ENCODE results near the gene MDH1. TPM values are rescaled to one million over a fixed set of nuclear protein-coding genes. Genes with fewer than 3 reads are reported as not detected.
"Not testable (repeated sequence)": the region's sequence is repeated elsewhere in the genome, so short reads cannot be mapped to it uniquely, and the experiment has no call there.

Gene MDH1
- polyA plus RNA-seq, 3 donors = 457 to 500 (median 478) TPM

DNA sequence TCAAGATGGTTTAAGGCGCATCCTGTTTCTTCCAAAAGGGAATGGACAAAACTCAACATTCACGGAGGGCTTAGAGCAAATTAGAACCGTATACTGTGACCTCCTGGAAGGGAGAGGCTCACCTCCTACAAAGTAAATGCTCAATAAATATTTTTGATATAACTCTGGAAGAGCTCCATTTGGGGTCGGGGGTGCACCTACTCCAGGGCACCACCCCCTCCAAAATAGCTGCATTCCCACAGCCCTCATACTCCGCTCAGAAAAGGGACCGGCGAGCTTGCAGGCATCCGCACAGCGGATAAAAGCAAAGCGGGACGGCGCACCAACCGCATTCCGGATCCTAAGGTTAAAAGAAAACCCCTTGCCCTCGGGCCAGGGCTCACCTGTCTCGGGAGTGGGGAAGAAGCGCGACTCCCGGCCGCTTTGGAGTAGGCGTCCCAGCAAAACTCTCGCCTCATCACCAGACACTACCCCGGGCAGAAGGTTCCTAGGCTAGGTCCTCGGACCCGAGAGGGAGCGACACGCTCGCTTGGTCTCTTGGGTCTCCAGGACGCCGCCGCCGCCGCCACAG, 864 bp upstream of the MDH1 start:
- peak in 2 of 3 donors; percentile 0 to 6 for DNase-seq (ENCODE audit: low read depth in 3 of 3, low spot score in 2 of 3)

DNA sequence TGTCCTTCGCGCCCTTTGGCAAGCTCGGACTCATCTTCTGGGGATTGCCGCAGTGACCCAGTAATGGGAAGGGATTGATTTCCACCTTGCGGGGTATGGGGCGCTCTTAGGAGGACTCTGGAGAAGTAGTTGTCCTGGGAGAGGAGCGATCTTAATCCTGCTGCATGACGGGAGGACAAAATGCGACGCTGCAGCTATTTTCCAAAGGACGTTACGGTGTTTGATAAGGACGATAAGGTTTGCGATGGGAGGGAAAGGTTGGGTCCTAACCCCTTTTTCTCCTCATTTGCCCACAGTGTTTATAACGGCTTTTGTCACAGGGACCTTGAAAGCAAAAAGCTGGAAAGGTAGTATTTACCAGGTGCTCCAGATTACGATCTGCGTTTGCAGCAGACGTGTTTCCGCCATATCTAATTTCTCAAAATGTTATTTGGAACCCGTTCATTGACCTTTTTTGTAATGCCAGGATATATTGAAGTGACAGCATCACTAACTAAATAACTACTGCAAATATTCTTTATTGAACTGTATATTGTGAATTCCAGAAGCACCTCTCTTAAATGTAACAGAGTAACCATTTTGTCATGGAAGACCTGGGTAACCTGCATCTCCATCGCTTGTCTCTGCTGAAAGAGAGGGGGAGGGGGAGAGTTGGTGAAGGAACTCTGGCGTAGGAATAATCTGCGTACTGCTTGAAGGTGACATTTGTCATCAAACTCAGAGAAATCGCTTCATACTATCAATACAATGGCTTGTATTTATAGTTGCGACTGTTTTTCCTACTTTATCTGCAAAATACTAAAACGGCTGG, 590 bp downstream of the MDH1 start:
- peak; percentile 2 to 8 (median 6) for DNase-seq (ENCODE audit: low read depth in 3 of 3, low spot score in 2 of 3)

DNA sequence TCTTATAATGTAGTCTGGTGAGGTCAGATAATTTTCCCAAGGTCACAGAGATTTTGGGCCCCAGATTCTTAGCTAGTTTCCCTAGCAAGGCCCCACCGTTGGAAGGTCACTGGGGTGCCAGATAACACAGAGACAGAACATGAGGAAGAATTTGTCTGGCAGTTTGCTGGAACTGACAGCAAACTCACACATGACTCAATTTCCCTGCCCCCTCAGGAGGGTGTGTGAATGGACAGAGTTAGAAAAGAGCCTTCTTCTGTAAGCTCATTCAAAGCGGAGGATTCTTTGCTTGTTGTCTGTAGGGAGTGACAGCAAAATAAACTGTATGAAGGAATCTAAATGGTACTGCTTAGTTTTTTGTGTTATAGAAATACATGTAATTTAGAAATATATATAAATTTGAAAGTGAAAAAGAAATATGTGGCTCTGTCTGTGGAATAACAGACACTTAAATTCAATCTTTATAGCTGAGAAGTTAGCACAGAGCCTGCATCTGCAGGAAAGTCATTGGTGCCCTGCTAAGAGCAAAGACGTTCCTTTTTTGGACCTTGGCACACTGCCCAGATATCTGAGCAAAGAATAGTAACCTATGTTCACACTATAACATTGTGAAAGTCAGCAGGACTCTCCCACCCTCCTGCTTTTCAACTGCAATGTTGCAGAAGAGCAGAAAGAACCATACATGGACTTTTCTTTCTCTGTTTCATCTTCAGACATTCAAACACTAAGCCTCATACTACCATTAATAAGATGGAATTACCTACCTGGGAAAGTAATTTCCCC, 2.1 kb downstream of the MDH1 start:
- DNase-seq (ENCODE audit: low read depth in 3 of 3, low spot score in 2 of 3) = no peak

DNA sequence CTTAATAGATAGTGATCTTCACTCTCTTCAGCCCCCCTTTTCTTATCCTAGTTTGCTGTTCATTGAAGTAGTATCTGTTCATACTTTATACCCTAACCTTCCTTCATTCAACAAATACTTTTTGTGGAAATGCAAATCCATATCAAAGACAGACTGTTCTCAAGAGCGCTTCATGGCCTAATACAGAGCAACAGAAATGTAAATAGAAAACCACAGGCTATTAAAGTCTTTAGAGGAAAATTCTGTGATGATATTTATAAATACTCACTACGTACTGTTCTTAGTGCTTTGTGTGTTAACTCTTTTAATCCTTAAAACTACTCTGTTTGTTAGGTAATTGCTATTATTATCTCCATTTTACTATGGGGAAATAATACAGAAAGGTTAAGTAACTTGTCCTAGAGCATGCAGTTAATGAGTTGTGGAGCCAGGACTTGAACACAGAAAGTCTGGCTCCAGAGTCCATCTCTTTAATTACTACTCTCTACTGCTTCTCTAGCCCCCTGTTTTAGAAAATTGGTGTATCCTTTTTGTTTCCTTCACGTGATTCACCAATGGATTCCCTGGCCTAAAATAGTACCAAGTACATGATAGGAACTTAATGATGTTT, 2.9 kb downstream of the MDH1 start:
- DNase-seq (ENCODE audit: low read depth in 3 of 3, low spot score in 2 of 3) = no peak

DNA sequence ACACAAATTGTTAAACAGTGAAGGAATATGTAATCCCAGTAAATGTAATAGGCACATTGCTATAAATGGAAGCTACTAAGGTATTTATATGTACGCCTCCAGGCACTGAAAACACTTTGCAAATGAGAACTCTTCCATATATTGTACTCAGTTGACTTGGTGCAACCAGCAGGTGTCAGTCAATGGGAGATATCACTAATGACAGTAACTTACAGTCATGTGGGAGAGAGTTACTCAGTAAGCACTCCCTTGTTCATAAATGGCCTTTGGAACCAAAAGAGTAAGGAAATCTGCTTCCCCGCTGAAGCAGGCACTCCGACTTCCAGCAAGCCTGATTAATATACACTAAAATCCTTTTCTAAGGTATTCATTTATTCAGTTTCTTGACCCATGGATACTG, 5.9 kb downstream of the MDH1 start:
- DNase-seq (ENCODE audit: low read depth in 3 of 3, low spot score in 2 of 3) = no peak

DNA sequence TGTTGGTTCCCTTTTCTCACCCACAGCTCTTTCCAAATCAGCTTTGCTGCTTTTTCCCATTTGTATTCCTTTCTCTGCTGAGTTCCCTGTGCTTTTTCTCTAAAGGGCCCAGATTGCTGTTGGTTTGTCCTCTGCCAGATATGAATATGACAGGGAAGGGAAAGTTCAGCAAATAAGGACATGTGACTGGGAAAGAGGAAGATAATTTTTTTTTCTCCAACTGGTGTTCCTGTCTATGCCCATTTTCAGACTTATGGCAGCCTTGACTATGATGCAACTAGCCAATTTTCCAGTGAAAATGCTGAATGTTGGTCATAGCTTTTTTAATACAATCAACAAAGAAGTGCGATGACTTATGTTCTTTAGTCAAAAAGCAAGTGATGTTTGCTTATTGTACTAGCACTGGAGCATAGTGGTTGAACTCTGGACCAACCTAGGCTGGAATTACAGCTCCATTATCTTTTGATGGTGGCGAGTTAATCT, 7.7 kb downstream of the MDH1 start:
- DNase-seq (ENCODE audit: low read depth in 3 of 3, low spot score in 2 of 3) = no peak

DNA sequence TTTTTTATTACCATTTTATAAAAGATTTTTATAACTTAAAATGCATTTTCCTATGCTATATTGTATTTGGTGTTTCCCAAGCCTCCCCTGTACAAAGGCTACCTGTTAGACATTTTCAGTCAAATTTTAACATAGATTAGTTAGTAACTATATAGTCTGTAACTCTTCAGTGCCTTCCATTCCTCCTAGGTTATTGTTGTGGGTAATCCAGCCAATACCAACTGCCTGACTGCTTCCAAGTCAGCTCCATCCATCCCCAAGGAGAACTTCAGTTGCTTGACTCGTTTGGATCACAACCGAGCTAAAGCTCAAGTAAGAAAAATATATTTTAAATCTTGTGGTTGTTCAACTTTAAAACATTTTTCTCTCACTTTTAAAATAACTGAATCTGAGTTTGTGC, 10.2 kb downstream of the MDH1 start:
- no peak for DNase-seq (ENCODE audit: low read depth in 3 of 3, low spot score in 2 of 3)

DNA sequence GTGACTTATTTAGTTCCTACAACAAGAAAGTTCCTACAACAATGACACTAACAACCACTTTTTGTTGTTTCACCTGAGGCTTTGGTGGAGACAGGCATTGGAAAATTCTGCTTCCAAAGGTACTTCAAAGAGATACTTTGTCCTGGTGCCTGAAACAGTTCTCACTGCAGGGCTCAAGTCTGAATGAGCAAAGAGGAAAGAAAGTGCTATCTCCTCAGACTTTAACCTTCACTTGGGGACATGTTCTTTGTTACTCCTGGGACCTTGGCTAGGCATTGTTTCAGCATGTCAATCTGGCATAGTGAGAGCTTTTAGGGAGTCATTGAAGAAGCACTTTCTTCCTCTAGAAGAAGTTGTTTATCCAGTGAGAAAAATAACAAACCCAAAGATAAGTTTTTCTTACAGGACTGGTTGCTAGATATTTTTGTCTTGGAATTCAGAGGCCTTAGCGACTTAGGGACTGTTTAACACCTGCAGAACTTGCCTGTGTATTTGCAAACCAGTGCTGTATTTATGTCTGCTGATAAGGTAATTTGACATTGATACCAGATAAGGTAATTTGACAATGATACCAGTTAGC, 12.2 kb downstream of the MDH1 start:
- DNase-seq (ENCODE audit: low read depth in 3 of 3, low spot score in 2 of 3) = no peak

DNA sequence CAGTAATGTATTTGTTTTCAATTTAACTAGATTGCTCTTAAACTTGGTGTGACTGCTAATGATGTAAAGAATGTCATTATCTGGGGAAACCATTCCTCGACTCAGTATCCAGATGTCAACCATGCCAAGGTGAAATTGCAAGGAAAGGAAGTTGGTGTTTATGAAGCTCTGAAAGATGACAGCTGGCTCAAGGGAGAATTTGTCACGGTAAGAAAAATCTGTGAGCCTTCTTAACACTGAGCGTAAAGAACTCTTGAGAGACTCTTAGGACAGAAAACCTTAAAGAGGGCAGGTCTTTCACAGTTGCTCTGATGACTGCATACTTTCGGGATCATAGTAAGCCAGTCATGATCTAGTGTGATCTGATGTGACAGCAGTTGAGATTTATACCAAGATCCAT, 15.9 kb downstream of the MDH1 start:
- no peak for DNase-seq (ENCODE audit: low read depth in 3 of 3, low spot score in 2 of 3)

DNA sequence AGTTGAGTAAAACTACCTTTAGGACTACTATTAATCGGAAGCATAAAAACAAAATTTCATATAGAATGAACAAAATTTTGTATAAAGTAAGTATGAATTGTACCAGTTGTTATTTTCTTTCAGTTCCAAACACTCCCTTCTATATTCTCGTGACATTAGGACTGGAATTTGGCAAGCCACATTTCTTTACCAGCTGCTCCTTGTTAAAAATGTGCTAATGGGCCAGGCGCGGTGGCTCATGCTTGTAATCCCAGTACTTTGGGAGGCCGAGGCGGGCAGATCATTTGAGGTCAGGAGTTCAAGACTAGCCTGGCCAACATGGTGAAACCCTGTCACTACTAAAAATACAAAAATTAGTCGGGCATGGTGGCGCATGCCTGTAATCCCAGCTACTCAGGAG, 20.1 kb downstream of the MDH1 start:
- DNase-seq (ENCODE audit: low read depth in 3 of 3, low spot score in 2 of 3) = not testable (repeated sequence)

DNA sequence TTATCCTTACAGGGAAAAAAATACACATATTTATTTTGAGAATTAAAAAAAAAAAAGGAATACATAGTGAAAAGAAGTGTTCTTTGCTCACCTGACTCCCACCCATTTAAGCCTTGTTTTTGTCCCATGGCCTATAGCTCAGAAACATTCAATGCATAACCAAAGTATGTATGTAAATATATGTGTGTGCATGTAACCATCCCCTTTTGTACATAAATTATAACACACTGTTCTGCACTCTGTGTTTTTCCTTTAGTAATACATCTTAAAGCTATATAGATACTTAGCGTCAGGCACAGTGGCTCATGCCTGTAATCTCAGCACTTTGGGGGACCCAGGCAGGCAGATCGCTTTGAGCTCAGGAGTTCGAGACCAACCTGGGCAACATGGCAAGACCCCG, 21.8 kb downstream of the MDH1 start:
- no peak for DNase-seq (ENCODE audit: low read depth in 3 of 3, low spot score in 2 of 3)

DNA sequence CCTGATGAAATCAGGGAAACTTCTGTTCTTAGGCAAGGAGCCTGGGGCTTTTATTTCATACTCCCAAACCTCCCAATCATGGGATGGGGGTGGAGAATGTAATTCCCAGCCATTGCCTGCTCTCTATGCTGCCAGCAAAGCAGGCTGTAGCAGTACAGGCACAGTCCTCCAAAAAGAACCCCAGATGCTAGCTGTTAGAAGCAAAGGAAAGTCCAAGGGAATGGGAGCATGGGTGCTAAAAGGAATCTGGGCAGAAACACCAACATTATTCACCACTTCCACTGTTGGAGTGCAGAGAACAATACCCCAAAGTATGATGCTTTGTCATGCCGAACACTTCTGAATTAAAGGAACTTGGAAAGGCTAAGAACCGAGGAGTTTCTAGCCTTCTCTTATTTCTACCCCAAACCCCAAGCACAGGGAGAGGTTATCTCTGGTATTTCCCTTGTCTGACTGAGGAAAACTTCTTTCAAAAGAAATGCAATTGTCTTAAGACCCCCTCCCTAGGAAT, 24.7 kb downstream of the MDH1 start:
- DNase-seq (ENCODE audit: low read depth in 3 of 3, low spot score in 2 of 3) = no peak

DNA sequence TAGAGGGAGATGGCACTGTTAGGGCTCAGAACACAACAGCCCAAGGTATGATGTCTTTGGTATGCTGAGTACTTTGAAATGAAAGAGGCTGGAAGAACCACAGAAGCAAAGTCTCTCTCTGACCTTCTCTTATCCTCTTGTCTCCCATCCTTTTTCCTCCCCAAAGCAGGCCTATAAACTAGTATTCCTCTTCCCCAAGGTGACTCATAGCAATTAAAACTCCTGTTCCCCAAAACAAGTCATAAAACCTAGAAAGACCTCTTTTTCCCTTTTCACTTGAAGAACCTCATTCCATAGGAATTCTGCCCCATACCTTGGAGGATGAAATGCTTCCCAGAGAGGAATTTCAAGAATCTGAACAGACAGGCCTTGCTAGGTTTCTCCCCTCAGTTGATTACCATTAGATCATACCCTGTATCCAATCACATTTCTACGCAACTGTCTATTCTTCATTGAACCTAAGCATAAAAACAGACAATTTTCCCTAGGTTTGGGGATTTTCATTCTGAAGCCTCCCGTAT, 25.7 kb downstream of the MDH1 start:
- no peak for DNase-seq (ENCODE audit: low read depth in 3 of 3, low spot score in 2 of 3)

DNA sequence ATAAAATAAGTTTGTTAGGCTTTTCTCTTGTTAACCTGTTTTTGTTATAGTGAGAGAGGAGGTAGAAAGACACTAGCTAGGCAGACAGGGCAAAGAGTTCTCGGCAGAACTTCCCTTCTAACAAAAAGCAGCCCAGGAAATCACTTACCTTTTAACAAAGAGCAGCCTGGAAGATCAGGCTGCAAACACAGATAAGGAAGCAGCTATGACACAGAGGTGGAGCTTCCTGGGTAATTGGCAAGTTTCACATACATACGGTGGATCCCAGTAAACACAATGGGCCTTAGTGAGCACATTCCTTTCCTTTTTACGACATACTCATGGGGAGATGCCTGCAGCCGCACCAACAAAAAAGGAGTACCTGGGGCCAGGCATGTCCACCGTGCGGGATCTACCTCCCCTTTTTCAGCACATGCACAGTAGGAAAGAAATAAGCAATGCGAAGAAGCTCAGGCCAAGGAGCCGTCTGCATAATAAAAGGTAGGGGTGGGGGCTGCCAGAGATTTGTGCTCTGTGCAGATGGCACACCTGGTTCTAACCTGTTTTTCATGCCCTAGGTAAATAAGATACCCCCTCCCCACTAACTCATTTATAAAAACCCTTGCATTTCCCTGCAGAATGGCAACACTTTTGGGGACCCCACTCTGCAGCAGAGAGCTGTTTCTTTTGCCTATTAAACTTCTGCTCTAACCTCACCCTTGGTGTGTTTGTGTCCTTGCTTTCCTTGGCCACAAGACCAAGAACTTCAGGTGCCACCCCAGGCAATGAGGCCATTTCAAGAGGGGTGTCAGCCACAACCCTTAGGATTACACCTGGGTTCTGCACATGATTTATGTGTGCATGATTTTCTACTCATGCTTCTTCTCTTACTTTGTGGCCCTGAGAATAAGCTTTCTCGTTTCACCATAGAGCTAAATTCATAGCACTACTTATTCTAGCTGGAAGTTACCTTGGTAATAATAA, 26.5 kb downstream of the MDH1 start:
- DNase-seq (ENCODE audit: low read depth in 3 of 3, low spot score in 2 of 3) = no peak

DNA sequence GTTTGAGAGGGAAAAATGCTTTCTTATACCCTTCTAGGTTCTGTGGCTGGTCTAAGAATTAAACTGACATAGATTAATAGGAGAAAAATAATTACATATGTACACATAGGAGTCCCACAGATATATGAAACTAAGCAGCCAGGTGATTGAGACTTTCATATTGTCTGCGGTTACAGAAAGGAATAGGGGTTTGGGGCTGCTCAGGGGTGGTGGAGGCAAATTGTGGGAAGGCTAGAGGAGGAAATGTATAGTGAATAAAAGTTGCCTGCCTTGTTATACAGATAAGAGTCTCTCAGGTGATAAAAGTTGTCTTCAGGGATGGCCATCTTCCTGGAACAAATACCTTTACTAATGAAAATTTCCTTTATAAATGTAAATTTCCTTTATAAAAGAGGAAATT, 28.6 kb downstream of the MDH1 start:
- DNase-seq (ENCODE audit: low read depth in 3 of 3, low spot score in 2 of 3) = no peak

DNA sequence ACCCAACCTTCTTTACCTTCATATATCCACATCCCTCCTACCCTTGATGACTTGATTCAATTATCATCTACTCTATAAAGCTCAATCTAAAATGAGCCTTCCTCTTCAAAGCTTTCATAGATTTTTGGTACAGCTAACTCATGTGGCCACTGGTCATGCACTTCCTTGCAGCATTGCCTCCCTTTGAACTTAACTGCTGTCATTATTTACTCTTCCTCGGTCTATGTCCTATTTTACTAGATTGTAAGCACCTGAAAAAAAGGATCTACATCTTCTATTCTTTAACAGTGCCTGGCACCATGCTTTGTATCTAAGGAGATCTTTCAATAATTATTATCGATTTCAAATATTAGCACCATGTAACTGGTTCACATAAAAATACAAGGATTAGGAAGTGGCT, 30.6 kb downstream of the MDH1 start:
- DNase-seq (ENCODE audit: low read depth in 3 of 3, low spot score in 2 of 3) = no peak

DNA sequence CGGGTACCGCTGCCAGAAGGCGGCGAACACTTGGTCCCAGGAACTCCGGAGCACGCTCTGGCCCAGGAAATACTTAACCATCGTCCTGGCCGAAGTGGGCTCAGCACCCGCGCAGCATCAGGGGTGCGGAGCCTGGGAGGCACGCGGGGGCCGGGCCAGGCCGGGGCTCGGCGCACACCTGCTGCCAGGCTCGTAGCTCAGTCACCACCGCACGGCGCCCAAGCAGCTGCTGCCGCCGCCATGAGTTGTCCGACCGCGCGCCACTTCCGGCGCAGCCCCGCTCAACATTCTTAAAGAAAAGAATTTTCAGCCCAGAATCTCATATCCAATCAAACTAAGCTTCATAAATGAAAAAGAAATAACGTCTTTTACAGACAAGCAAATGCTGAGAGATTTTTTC, 34.0 kb downstream of the MDH1 start:
- DNase-seq (ENCODE audit: low read depth in 3 of 3, low spot score in 2 of 3) = no peak

DNA sequence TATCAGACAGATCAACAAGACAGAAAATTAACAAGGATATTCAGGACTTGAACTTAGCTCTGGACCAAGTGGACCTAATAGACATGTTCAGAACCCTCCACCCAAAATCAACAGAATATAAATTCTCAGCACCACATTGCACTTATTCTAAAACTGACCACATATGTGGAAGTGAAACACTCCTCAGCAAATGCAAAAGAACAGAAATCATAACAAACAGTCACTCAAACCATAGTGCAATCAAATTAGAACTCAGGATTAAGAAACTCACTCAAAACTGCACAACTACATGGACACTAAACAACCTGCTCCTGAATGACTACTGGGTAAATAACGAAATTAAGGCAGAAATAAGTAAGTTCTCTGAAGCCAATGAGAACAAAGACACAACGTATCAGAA, 35.0 kb downstream of the MDH1 start:
- not testable (repeated sequence) for DNase-seq (ENCODE audit: low read depth in 3 of 3, low spot score in 2 of 3)

DNA sequence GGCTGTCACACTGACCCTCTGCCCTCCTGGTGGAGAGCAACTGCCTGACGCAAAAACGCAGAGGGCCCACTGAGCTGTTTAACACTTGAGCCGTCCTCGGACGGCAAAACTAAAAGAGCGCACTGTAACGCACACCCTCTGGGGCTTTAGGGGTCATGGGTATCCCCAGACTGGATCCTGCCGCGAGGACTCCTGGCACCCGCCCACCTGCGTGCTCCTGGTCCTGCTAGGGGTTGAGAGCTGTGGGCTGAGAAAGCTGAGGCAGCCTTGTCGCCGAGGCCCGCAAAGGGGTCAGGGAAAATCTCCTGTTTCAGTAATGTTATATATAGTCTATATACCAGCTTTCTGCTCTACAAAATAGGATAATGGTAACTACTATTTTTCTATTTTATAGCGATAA, 39.1 kb downstream of the MDH1 start:
- DNase-seq (ENCODE audit: low read depth in 3 of 3, low spot score in 2 of 3) = no peak
